Spleen (tissue), 7 donors: ENCODE data around the gene UQCC3.

ENCODE experiments used
- CTCF ChIP-seq, 11 experiments: fragments of 200-600 bp in 7 of 11; fragments of 450-650 bp in 4 of 11; sonication (generic) in 4 of 11; IDR thresholded peaks in 8 of 11; conservative IDR thresholded peaks in 3 of 11; 1 replicate in 7 of 11; 2 replicates in 4 of 11; pipeline versions ENCODE4 v1.4.0 to v1.8.0; 2016 to 2021; ENCODE audit warnings: antibody characterized with exemption in 11 of 11, inconsistent platforms in 4 of 11, mild to moderate bottlenecking in 1 of 11
- POLR2AphosphoS5 ChIP-seq, 3 donors: sonication (generic); formaldehyde crosslinking; IDR thresholded peaks; one replicate each; pipeline ENCODE4 v1.5.1; 2017; ENCODE audit warnings: antibody characterized with exemption in 3 of 3
- donor health status: DM: no; HTN: no; CAD: no; lungs with moderate emphysema.
- donor health status: DM: no; HTN: no; CAD: no.
- donor health status: DM: no; HTN: no; CAD: no.

GRCh38 chr11:62682518-62682917 is 11.0 kb downstream of the UQCC3 start:
- TF ChIP-seq CTCF (IDR thresholded peaks at IDR 0.05 in 8 of 11, conservative IDR thresholded peaks at IDR 0.05 in 3 of 11) (no peak), POLR2AphosphoS5 (IDR thresholded peaks at IDR 0.05) (no peak)
